DMS79 treated with DMSO at 0.1 percent for 48 hours (cell line): ENCODE data around the gene XIRP1.

Experiments used
- DNase-seq: peaks from one replicate; lab custom pipeline; 2025; lab: John Stamatoyannopoulos, UW

Gene XIRP1

DNA sequence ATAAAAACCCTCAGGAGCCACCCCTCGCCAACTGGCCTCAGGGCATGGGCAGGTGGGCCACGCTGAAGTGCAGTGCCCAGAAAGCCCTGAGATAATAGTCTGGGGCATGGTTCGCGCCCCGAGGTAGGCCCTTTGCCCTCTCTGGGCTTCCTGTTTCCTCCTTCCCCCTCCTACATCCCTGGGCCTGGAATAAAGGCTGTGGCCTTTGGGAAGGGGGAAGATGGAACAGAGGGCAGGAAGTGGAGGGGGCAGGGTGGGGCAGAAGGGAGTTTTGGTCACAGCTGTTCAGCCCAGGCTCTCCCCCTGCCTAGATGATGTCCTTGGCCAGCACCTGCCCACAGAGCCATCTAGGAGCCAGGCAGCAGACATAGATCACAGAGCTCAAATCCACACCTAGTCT lies 50.3 kb downstream of the XIRP1 start:
- DNase-seq: peak; percentile 17

DNA sequence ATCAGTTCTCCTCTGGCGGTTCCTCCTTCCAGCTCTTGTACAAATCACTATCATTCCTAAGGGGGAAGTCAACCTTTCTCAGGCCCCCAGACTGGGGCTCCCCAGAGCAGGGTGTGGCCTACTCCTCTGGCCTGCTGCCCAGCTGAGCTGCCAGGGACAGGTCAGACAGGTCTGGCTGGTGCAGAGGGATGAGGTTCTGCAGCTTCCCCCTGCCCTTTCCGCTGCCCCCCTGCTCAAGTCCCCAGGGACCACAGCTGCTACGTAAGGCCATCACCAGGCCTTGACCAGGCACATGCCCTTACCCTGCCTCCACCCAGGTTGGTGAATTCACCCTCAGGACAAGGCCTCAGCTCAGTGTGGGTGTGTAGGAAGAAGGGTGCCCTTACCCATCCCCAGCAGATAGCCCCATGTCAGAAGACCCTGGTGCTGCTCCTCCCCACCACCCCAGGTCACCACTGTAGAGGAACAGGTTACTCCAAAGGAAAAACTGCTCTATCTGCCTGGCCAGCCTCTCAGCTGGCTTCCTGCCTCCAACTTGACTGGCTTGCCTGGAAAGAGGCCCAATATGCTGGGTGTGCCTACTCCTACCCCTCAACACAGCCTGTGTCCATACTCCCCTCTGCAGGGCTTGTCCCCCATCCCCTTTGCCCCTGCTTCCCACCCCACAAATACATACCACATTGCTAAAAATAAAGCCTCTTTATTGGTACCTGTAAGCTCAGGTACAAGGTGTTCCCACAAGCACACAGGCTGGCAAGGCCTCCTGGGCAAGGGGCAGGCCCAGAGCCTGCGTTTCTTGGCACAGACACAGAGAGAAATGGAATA lies 51.0 kb downstream of the XIRP1 start:
- peak; percentile 17 for DNase-seq

GRCh38 chr3:39140341-39140971 lies 51.9 kb downstream of the XIRP1 start:
- DNase-seq: no peak

- peak; percentile 30 for DNase-seq
Observed at GRCh38 chr3:39139442-39139841, 53.0 kb downstream of the XIRP1 start.

DNA sequence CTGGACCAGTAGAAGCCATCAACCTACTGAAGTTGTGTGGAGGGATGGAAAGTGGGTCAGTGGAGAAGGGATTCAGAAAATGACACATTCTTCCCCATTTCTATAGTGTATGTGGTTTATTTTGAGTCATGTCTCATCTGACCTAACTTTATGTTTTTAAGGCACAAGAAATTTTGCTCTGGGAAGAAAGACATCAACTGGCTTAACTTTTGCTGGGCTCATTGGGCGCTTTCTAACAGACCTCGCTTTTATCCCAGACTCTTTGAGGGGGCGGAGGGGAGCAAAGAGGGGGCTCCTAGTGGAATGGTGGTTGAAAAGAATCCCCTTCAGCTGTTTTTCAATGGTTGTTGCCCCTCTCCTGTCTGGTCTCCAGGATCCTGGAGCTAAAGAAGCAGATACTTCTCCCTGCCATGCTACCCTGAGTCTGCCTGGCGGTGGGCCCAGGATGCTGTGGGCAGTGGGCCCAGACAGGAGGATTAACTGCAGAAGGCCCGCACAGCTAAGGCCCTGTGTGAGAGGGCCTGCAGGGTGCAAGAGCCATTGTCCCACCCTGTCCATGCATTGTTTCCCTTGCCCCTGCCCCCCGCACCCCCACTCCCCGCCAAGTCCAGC lies 53.5 kb downstream of the XIRP1 start:
- DNase-seq: peak; percentile 30

- no peak for DNase-seq
Observed at GRCh38 chr3:39137991-39138803, 54.2 kb downstream of the XIRP1 start.

GRCh38 chr3:39137435-39137936 lies 54.9 kb downstream of the XIRP1 start:
- no peak for DNase-seq

- no peak for DNase-seq
Observed at GRCh38 chr3:39136533-39137434, 55.6 kb downstream of the XIRP1 start.

- no peak for DNase-seq
Observed at GRCh38 chr3:39135170-39135805, 57.1 kb downstream of the XIRP1 start.

DNA sequence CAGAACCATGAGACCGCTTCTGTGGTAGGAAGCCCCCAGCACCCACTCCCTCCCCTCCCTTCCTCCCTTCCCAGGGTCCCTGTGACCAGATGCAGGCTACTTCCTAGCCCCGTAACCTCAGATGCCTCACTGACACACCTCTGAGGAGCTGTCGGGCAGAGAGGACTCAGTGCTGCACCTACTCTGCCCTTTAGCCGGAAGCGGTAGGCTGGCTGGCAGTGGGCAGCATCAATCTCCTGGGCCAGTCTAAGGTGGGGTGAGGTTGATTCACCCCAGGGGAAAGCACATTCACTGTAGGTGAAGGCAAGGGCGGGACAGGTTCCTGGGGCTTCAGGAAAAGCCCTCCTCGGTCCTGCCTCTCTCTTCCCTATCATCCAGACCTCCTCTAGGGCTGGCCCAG lies 58.1 kb downstream of the XIRP1 start:
- no peak for DNase-seq

DNA sequence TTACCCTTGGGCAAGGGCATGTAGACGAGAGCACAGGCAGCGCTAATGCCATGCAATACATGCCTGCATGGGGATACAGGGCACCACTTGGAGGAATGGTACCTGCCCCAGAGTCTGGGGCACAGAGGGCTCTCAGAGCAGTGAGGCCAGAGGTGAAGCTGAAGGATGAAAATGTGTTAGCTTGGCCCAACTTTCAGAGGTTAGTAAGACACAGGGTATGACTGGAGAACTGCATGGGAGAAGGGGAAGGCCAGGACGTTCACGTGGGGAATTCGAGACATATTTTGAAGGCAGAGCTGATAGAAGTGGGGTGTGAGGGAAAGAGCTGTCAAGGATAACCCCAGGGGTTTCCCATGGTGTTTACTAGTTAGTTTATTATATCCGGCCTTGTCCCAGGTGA lies 58.6 kb downstream of the XIRP1 start:
- DNase-seq: no peak
